GM12874 (cell line): Measurements from ENCODE around the gene SYT8.

ENCODE experiments used
- CTCF ChIP-seq: IDR thresholded peaks from 2 replicates; pipeline ENCODE4 v1.5.1; 2011; ENCODE audit warnings: low read depth, mild to moderate bottlenecking, control low read depth, low read length, moderate library complexity; ENCODE audit not compliant: insufficient read depth

The SYT8 gene

GRCh38 chr11:1812801-1813200, 22.0 kb upstream of the SYT8 start:
- TF ChIP-seq CTCF: no peak

GRCh38 chr11:1814691-1815090, 20.1 kb upstream of the SYT8 start:
- no peak for TF ChIP-seq CTCF

GRCh38 chr11:1815311-1815710, 19.5 kb upstream of the SYT8 start:
- TF ChIP-seq CTCF: no peak

GRCh38 chr11:1815751-1816150, 19.0 kb upstream of the SYT8 start:
- no peak for TF ChIP-seq CTCF

- no peak for TF ChIP-seq CTCF
These were observed 17.8 kb upstream of the SYT8 start for GRCh38 chr11:1817000-1817399.

GRCh38 chr11:1817511-1817910, 17.3 kb upstream of the SYT8 start:
- no peak for TF ChIP-seq CTCF

GRCh38 chr11:1819074-1819473, 15.7 kb upstream of the SYT8 start:
- no peak for TF ChIP-seq CTCF
